Mesodermal cell (in vitro differentiated cells): ENCODE results near the gene PAN2. TPM values are rescaled to one million over a fixed set of nuclear protein-coding genes. Genes with fewer than 3 reads are reported as not detected.

ENCODE experiments used
- H3K27ac ChIP-seq: 2 replicates; pipeline ENCODE4 v1.7.0; 2013; ENCODE audit warnings: mild to moderate bottlenecking, low read depth, low read length, moderate library complexity; ENCODE audit not compliant: severe bottlenecking
- H3K36me3 ChIP-seq: 2 replicates; pipeline ENCODE4 v1.7.1; 2013; ENCODE audit warnings: mild to moderate bottlenecking, low read length, moderate library complexity; ENCODE audit not compliant: control insufficient read depth, insufficient read depth
- H3K4me1 ChIP-seq: one replicate; pipeline ENCODE4 v1.7.1; 2013; ENCODE audit warnings: mild to moderate bottlenecking, low read length; ENCODE audit not compliant: insufficient read depth, control insufficient read depth, poor library complexity, severe bottlenecking
- H3K4me3 ChIP-seq: 2 replicates; pipeline ENCODE4 v1.7.0; 2013; ENCODE audit warnings: low read length, control low read depth, mild to moderate bottlenecking; ENCODE audit not compliant: insufficient read depth, poor library complexity, severe bottlenecking; ENCODE audit errors: extremely low read depth
- H3K9me3 ChIP-seq: 2 replicates; pipeline ENCODE4 v1.7.1; 2013; ENCODE audit warnings: mild to moderate bottlenecking, low read length, moderate library complexity; ENCODE audit not compliant: control insufficient read depth
- WGBS, 2 experiments: methylation state at CpG; one replicate each; pipeline ENCODE4 v1.1.5; 2013; ENCODE audit warnings: missing lambda C conversion rate in 2 of 2; ENCODE audit not compliant: insufficient coverage in 2 of 2; 5-methylcytosine and 5-hydroxymethylcytosine counted together
- polyA plus RNA-seq, 2 experiments: library from polyadenylated mRNA; stranded (reverse); fragments of 50-300 nt; gene quantifications; one replicate each; pipeline ENCODE4 v1.2.3, GENCODE V29; 2013

PAN2 gene
- polyA plus RNA-seq (2013, experiment 1 of 2): 42.1 TPM
- 44.1 TPM for polyA plus RNA-seq (2013, experiment 2 of 2)

- Histone ChIP-seq H3K9me3 (no peaks in the 10 kb centered on the region), H3K4me3 (peak within 1 kb of the TSS; percentile 61), H3K27ac (peak within 1 kb of the TSS; percentile 89), H3K4me1 (peaks cover 7% of the 10 kb centered on the region), H3K36me3 (no peaks in the 10 kb centered on the region)
- WGBS, 2 experiments: 1% methylated on average over 28 to 31 of the region's 45 CpGs
Observed at GRCh38 chr12:56333679-56334489, at the start of gene PAN2. TSS of gene PAN2 (minus strand) at chr12:56334000. CDS start at chr12:56333094, 906 bp downstream.

GRCh38 chr12:56382611-56383010, 48.8 kb upstream of the PAN2 start:
- H3K4me1 ChIP-seq: no peaks in the 10 kb centered on the region
- H3K9me3 ChIP-seq: no peaks in the 10 kb centered on the region
- no peak overlapping the region for H3K4me3 ChIP-seq
- no peak overlapping the region for H3K27ac ChIP-seq
- H3K36me3 ChIP-seq: no peaks in the 10 kb centered on the region
- WGBS, 2 experiments: 90 to 97% methylated on average over 9 to 13 of the region's 16 CpGs

GRCh38 chr12:56377989-56378316, 44.2 kb upstream of the PAN2 start:
- H3K27ac ChIP-seq: no peak overlapping the region
- H3K4me3 ChIP-seq: no peak overlapping the region
- no peaks in the 10 kb centered on the region for H3K9me3 ChIP-seq
- no peaks in the 10 kb centered on the region for H3K36me3 ChIP-seq
- H3K4me1 ChIP-seq: no peaks in the 10 kb centered on the region
- no CpG with 5 or more reads among the region's 1 CpG for WGBS, 2 experiments

- no peak overlapping the region for H3K27ac ChIP-seq
- no peaks in the 10 kb centered on the region for H3K9me3 ChIP-seq
- WGBS, 2 experiments: 100% methylated on average over 1 to 2 of the region's 4 CpGs
- no peaks in the 10 kb centered on the region for H3K36me3 ChIP-seq
- no peaks in the 10 kb centered on the region for H3K4me1 ChIP-seq
- no peak overlapping the region for H3K4me3 ChIP-seq
Observed at GRCh38 chr12:56377310-56377988, 43.6 kb upstream of the PAN2 start.

GRCh38 chr12:56375598-56376434, 42.0 kb upstream of the PAN2 start:
- H3K27ac ChIP-seq: no peak overlapping the region

GRCh38 chr12:56374726-56375597, 41.2 kb upstream of the PAN2 start:
- Histone ChIP-seq H3K4me3 (no peak overlapping the region), H3K4me1 (no peaks in the 10 kb centered on the region), H3K36me3 (no peaks in the 10 kb centered on the region), H3K27ac (no peak overlapping the region), H3K9me3 (no peaks in the 10 kb centered on the region)
- WGBS, 2 experiments: 83 to 94% methylated on average over 2 to 4 of the region's 7 CpGs

More at GRCh38 chr12:56375598-56376434, 42.0 kb upstream of the PAN2 start:
- 88 to 97% methylated on average over 4 to 8 of the region's 11 CpGs for WGBS, 2 experiments
- H3K4me3 ChIP-seq: no peak overlapping the region
- no peaks in the 10 kb centered on the region for H3K9me3 ChIP-seq
- no peaks in the 10 kb centered on the region for H3K4me1 ChIP-seq
- H3K36me3 ChIP-seq: no peaks in the 10 kb centered on the region

GRCh38 chr12:56373515-56373914, 39.7 kb upstream of the PAN2 start:
- Histone ChIP-seq H3K9me3 (no peaks in the 10 kb centered on the region), H3K36me3 (no peaks in the 10 kb centered on the region), H3K4me1 (no peaks in the 10 kb centered on the region), H3K27ac (no peak overlapping the region), H3K4me3 (no peak overlapping the region)
- 88% methylated on average over 1 of the region's 1 CpG; no CpG with 5 or more reads in 1 of the 2 experiments for WGBS, 2 experiments

GRCh38 chr12:56366948-56367347, 33.1 kb upstream of the PAN2 start:
- H3K27ac ChIP-seq: no peak overlapping the region
- H3K4me3 ChIP-seq: no peak overlapping the region
- H3K36me3 ChIP-seq: no peaks in the 10 kb centered on the region
- H3K4me1 ChIP-seq: no peaks in the 10 kb centered on the region
- H3K9me3 ChIP-seq: no peaks in the 10 kb centered on the region
- 100% methylated on average over 2 of the region's 3 CpGs; no CpG with 5 or more reads in 1 of the 2 experiments for WGBS, 2 experiments

GRCh38 chr12:56362130-56363059, 28.6 kb upstream of the PAN2 start, which contains the start of gene APOF:
TSS of gene APOF (minus strand) at chr12:56362857. CDS start at chr12:56362745, 112 bp downstream.
- Histone ChIP-seq H3K9me3 (no peaks in the 10 kb centered on the region), H3K27ac (no peak within 1 kb of the TSS), H3K36me3 (no peaks in the 10 kb centered on the region), H3K4me3 (no peak within 1 kb of the TSS), H3K4me1 (no peaks in the 10 kb centered on the region)
- 86 to 93% methylated on average over 6 to 8 of the region's 10 CpGs for WGBS, 2 experiments
